Mononuclear cell (primary cell): Measurements from ENCODE around the gene ZNF177. TPM values are rescaled to one million over a fixed set of nuclear protein-coding genes. Genes with fewer than 3 reads are reported as not detected.
A peak's percentile ranks its signal among the peaks of the same experiment; 100 is the strongest.
"Not testable (repeated sequence)": the region's sequence is repeated elsewhere in the genome, so short reads cannot be mapped to it uniquely, and the experiment has no call there.

ENCODE experiments used
- H3K27me3 ChIP-seq: 2 replicates; pipeline ENCODE4 v1.6.0; 2011; ENCODE audit warnings: low read length, control low read depth; ENCODE audit not compliant: insufficient read depth
- H3K4me1 ChIP-seq: 2 replicates; pipeline ENCODE4 v1.5.1; 2011; ENCODE audit warnings: mild to moderate bottlenecking, low read length, control low read depth; ENCODE audit not compliant: insufficient read depth
- H3K4me3 ChIP-seq: 2 replicates; pipeline ENCODE4 v1.5.1; 2011; ENCODE audit warnings: mild to moderate bottlenecking, low read length, moderate library complexity
- H3K9me3 ChIP-seq: 2 replicates; pipeline ENCODE4 v1.5.1; 2011; ENCODE audit warnings: low read depth, mild to moderate bottlenecking, control low read depth, low read length
- total RNA-seq: library from RNA; depleted of rRNA; stranded (reverse); fragments of >200 nt; gene quantifications from one replicate; pipeline ENCODE4 v1.2.3, GENCODE V29; 2012

The ZNF177 gene
- 0.10 TPM for total RNA-seq

DNA sequence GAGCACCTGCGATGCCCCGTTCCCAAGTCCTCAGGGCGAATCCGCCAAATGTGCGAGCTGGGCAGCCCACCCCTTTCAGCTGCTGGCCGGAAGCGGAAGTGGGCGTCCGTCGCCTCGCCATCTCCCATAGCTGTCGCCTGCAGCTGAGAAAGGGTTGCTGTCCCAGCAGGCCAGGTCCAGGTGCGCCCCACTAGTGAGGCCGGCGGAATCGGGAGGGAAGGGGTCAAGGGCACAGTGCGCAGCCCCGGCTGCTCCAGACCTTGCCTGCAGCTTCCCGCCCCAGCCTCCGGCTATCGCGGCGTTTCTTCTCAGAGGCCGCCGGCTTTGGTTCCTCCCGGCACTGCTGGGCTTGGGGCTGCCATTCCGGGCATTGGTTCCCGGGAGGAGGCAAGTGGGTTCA, at the start of gene ZNF177:
TSS of gene ZNF177 (plus strand) at position 109 of the 400 bp plus-strand sequence. CDS start 15,299 bp downstream, outside the sequence.
- H3K4me1 ChIP-seq = peaks cover 5% of the 10 kb centered on the region
- no peaks in the 10 kb centered on the region for H3K27me3 ChIP-seq
- peaks cover 28% of the 10 kb centered on the region for H3K9me3 ChIP-seq
- no peak within 1 kb of the TSS for H3K4me3 ChIP-seq

DNA sequence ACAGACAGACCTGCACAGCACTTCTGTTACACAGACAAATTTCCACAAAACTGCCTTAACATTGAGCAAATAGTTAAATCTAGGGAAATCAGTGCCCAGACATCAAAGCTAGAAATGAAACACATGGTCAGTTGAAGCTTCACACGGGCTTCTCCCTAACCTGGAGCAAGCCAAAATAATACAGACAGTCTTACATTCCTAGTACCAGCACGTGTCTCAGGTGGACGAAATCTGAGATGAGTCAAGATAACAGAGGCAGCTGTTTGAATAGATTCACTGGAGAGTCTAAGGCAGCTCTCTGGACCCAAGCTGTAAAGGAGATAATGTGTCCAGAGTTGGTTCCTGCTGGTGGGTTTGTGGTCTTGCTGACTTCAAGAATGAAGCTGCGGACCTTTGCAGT, 49.1 kb upstream of the ZNF177 start:
- Histone ChIP-seq H3K9me3 (no peaks in the 10 kb centered on the region), H3K4me1 (peaks cover 5% of the 10 kb centered on the region), H3K27me3 (no peaks in the 10 kb centered on the region), H3K4me3 (no peak overlapping the region)

DNA sequence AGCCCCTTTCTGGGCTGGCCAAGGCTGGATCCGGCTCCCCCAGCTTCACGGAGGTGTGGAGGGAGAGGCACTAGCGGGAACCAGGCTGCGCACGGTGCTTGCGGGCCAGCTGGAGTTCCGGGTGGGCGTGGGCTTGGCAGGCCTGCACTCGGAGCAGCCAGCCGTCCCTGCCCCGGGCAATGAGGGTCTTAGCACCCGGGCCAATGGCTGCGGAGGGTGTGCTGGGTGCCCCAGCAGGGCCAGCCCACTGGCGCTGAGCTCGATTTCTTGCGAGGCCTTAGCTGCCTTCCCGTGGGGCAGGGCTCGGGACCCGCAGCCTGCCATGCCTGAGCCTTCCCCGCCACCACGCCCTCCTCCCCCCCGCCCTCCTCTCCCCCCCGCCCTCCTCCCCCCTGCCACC, 41.5 kb upstream of the ZNF177 start:
- Histone ChIP-seq H3K27me3 (no peaks in the 10 kb centered on the region), H3K4me1 (peaks cover 18% of the 10 kb centered on the region), H3K9me3 (peaks cover under 1% of the 10 kb centered on the region), H3K4me3 (no peak overlapping the region)

DNA sequence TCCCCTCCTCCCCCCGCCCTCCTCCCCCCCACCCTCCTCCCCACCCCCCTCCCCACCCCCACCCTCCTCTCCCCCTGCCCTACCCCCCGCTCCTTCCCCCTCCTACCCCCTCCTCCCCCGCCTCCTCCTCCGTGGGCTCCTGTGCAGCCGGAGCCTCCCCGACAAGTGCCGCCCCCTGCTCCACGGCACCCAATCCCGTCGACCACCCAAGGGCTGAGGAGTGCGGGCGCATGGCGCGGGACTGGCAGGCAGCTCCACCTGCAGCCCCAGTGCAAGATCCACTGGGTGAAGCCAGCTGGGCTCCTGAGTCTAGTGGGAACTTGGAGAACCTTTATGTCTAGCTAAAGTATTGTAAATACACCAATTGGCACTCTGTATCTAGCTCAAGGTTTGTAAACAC, 41.1 kb upstream of the ZNF177 start:
- peaks cover 18% of the 10 kb centered on the region for H3K4me1 ChIP-seq
- not testable (repeated sequence) for H3K9me3 ChIP-seq, H3K4me3 ChIP-seq, H3K27me3 ChIP-seq

DNA sequence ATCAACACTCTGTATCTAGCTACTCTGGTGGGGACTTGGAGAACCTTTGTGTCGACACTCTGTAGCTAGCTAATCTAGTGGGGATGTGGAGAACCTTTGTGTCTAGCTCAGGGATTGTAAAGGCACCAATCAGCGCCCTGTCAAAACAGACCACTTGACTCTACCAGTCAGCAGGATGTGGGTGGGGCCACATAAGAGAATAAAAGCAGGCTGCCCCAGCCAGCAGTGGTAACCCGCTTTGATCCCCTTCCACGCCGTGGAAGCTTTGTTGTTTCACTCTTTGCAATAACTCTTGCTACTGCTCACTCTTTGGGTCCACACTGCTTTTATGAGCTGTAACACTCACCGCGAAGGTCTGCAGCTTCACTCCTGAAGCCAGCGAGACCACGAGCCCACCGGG, 40.6 kb upstream of the ZNF177 start:
- H3K4me1 ChIP-seq = peaks cover 18% of the 10 kb centered on the region
- H3K27me3 ChIP-seq, H3K9me3 ChIP-seq, H3K4me3 ChIP-seq: not testable (repeated sequence)

DNA sequence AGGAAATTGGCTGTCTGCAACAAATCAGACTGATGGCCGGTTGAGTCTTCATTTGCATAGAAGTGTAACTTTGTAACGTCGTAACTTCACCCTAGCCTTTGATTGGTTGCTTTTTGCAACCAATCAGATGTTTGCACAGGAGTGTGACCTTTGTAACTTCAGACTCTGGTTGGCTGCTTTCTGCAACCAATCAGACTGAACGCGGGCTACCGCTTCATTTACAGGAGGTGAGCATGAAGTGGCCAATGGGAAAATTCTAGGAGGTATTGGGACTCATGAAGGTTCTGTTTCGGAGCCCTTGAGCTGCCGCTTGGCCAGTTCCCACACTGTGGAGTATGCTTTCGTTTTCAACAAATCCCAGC, 39.3 kb upstream of the ZNF177 start:
- Histone ChIP-seq H3K4me3 (peak overlapping the region; percentile 78), H3K4me1 (peaks cover 18% of the 10 kb centered on the region), H3K27me3 (no peaks in the 10 kb centered on the region), H3K9me3 (peaks cover 21% of the 10 kb centered on the region)

DNA sequence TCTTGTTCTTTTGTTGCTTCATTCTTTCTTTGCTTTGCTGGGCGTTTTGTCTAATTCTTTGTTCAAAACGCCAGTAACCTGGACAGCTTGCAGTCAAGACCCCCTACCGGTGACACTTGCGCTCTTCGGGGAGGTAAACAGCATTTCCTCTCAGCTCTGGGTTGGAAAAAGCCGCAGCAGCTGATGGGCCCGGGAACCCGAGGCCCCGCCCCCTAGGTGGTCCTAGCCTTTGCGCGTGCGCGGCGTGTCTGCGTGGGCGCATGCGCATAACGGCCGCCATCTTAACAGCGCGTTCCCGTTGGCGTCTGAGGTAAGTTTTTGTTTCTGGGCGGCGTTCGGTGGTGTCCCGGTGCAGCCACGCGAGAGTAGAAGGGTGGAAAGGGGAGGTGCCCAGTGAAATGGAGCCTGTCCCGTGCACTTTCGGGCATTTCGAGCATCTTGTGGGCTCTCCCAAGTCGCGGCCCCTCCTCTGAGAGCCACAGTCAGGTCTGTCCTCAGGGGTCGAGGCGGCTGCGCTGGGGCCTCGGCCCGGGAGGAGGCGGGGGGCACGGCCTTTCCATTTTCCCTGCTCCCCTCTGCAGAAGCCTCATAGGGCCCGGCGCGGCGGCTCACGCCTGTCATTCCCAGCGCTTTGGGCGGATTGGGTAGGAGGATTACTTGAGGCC, 38.8 kb upstream of the ZNF177 start, which contains the start of gene ZNF559:
TSS of gene ZNF559 (plus strand) at position 261 of the 665 bp plus-strand sequence. CDS start 14,371 bp downstream, outside the sequence.
- H3K4me3 ChIP-seq = peak within 1 kb of the TSS; percentile 78
- peaks cover 26% of the 10 kb centered on the region for H3K9me3 ChIP-seq
- H3K4me1 ChIP-seq = peaks cover 18% of the 10 kb centered on the region
- no peaks in the 10 kb centered on the region for H3K27me3 ChIP-seq

DNA sequence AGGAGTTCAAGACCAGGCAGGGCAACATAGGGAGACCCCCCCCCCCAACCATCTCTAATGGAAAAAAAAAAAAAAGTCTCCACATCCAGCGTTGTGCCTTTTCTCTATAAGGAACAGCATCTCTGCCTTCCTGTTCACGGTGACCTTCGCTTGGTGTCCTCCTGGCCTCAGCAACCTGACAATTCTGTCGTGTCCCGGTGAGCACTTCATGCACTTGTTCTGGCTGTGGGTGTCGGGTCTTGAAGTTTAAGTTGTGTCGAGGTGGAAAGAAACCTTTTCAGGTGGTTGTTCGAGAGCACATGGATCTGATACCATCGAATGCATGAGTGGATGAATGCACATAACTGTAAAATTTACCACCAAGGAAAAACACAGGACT, 38.2 kb upstream of the ZNF177 start:
- Histone ChIP-seq H3K27me3 (no peaks in the 10 kb centered on the region), H3K4me3 (peak overlapping the region; percentile 78), H3K9me3 (peaks cover 31% of the 10 kb centered on the region), H3K4me1 (peaks cover 18% of the 10 kb centered on the region)

DNA sequence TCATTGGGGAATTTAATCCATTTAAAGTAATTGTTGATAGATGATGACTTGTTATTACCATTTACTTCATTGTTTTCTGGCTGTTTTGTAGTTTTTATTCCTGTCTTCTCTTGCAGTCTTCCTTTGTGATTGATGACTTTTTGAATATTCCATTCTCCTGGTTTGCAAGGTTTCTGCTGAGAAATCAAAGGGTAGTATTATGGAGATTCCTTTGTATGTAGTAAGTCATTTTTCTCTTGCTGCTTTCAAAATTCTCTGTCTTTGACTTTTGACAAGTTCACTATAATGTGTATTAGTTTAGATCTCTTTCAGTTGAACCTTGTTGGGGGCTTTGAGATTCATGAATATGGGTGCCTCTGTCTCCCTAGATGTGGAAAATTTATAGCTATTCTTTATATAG, 32.8 kb upstream of the ZNF177 start:
- Histone ChIP-seq H3K9me3 (peaks cover 81% of the 10 kb centered on the region), H3K4me3 (no peak overlapping the region), H3K4me1 (peaks cover 2% of the 10 kb centered on the region), H3K27me3 (no peaks in the 10 kb centered on the region)

DNA sequence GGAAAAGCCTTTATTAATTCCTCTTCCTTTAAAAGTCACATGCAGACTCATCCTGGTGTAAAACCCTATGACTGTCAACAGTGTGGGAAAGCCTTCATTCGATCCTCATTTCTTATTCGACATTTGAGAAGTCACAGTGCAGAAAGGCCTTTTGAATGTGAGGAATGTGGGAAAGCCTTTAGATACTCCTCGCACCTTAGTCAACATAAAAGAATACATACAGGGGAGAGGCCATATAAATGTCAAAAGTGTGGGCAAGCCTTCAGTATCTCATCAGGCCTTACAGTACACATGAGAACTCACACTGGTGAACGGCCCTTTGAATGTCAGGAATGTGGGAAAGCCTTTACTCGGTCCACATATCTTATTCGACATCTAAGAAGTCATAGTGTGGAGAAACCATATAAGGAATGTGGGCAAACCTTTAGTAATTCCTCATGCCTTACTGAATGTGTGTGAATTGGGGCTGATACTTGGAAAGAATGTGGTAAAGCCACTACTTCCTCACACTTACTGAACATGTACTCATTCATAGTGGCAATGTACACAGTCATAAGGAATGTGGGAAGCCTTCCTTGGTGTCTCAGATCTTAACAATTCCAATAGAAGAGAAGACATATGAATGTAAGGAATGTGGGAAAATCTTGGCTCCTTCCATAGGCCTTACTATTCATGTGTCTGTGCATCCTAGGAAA, 20.1 kb upstream of the ZNF177 start:
- Histone ChIP-seq H3K9me3 (peaks cover 90% of the 10 kb centered on the region), H3K4me1 (no peaks in the 10 kb centered on the region), H3K4me3 (no peak overlapping the region), H3K27me3 (no peaks in the 10 kb centered on the region)

DNA sequence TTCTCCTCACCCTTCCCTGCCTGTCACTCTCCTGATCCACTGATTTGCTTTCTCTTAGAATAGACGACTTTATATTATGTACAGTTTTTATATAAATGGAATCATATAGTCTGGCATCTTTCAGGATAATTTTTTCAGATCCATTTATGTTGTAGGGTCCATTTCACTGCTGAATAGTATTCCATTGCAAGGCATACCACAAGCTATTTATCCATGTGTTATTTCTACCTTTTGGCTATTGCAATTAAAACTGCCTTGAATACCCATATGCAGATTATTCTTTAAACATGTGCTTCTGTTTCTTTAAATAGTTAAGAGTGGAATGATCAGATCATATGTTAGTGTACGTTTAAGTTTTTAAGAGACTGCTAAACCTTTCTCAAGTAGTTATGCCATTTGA, 17.8 kb upstream of the ZNF177 start:
- Histone ChIP-seq H3K9me3 (peaks cover 92% of the 10 kb centered on the region), H3K4me1 (no peaks in the 10 kb centered on the region)

DNA sequence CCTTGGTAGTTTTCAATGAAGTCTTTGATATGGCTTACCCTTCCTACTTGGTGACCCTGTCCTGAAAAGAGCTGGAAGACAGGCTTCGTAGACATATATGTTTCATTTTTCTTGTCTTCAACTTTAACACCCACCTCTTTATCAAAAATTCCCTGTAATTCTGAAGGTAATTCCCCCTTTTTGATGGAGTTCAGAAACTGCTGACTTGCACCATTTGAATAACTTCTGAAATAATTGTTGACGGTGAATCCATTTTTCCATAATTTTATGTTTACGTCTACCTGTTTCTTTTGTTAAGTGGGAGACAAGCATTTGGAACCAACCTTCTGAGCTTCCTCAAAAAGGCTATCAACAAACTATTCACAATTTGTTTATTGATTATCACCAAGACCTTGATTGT, 14.6 kb upstream of the ZNF177 start:
- Histone ChIP-seq H3K9me3 (peaks cover 81% of the 10 kb centered on the region), H3K27me3 (no peaks in the 10 kb centered on the region), H3K4me1 (no peaks in the 10 kb centered on the region), H3K4me3 (no peak overlapping the region)

More for the DNA sequence above, 17.8 kb upstream of the ZNF177 start:
- Histone ChIP-seq H3K4me3 (no peak overlapping the region), H3K27me3 (no peaks in the 10 kb centered on the region)

DNA sequence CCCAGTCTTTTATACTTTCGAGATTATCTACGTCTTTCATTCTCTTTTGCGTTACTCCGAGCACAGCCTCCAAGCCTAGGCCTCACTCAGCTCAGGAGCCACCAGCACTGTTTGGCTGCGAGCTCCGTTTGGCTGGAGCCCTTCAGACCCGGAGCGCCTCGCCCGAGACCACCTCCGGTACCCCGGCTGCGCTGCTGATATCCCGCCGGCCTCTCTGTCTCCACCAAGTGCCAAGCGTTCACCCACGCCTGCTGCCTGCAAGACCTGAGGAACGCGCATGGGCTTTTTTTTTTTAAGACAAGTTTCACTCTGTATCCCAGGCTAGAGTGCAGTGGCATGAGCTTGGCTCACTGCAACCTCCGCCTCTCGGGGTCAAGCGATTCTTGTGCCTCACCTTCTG, 14.1 kb upstream of the ZNF177 start:
- H3K9me3 ChIP-seq = peaks cover 77% of the 10 kb centered on the region
- no peak overlapping the region for H3K4me3 ChIP-seq
- H3K27me3 ChIP-seq = no peaks in the 10 kb centered on the region
- H3K4me1 ChIP-seq = no peaks in the 10 kb centered on the region

DNA sequence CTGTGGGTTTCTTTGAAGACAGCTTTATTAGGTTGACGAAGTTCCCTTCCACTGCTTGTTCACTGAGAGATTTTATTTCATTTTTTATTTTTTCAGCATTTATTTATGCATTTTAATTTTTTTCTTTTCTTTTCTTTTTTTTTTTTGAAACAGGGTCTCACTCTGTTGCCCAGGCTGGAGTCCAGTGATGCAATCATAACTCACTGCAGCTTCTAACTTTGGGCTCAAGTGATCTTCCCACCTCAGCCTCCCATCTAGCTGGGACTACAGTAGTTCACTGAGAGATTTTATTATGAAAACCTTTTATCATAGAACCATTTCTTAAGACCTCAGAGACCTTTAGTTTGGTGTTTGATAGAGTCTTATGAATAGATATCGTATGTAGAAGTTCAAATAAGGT, 10.3 kb upstream of the ZNF177 start:
- Histone ChIP-seq H3K9me3 (peaks cover 50% of the 10 kb centered on the region), H3K27me3 (no peaks in the 10 kb centered on the region), H3K4me3 (no peak overlapping the region), H3K4me1 (no peaks in the 10 kb centered on the region)

DNA sequence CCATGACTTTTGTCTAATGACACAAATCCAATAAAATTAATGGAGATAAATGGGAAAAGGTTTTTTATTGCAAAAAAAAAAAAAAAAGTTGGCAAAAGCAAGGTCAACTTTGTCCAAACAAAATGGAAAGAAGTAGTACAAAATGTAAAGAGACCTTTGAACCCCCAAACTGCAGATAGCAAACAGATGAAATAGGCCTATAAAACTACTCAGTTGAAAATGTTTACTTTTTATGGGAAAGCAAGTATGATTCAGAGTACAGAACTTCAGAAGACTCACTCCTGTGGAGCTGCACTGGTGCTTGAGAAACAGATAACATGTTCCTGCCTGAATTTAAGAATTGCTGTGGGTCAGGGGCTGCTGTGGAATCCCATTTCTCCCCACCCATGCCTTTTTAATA, 9.8 kb upstream of the ZNF177 start:
- Histone ChIP-seq H3K4me1 (no peaks in the 10 kb centered on the region), H3K9me3 (peaks cover 49% of the 10 kb centered on the region), H3K4me3 (no peak overlapping the region), H3K27me3 (no peaks in the 10 kb centered on the region)

DNA sequence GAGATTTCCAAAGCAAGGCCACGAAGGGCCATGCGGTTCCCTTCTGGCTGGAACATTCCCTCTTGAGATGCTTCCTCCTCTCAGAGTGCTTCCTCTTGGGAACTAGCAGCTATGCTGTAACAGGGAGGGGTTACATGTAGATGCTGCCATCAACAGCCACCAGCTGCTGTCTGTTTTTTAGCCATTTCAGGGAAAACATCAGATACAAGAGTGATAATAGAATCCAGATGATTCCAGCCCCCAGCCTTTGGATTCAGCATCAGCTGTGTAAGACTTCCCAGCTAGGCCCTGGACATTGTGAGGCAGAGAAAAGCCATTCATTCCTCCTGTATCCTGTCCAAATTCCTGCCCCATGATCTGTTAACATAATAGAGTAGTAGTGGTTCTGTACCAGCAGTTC, 8.2 kb upstream of the ZNF177 start:
- Histone ChIP-seq H3K27me3 (no peaks in the 10 kb centered on the region), H3K4me3 (no peak overlapping the region), H3K4me1 (no peaks in the 10 kb centered on the region), H3K9me3 (peaks cover 47% of the 10 kb centered on the region)
